OCI-LY7 (cell line): ENCODE data around the gene SLC16A10.

Experiments used
- CTCF ChIP-seq: fragments of 200-600 bp; sonication (generic); conservative IDR thresholded peaks from 2 replicates; pipeline ENCODE4 v1.5.1; 2014; ENCODE audit warnings: mild to moderate bottlenecking, antibody characterized with exemption, low read length, moderate library complexity, mixed read lengths
- EZH2phosphoT487 ChIP-seq: fragments of 200-600 bp; sonication (generic); IDR thresholded peaks from 2 replicates; pipeline ENCODE4 v1.6.1; 2018; ENCODE audit warnings: low read depth, borderline replicate concordance, mild to moderate bottlenecking, mixed run types, antibody characterized with exemption, low read length, moderate library complexity, mixed read lengths

GRCh38 chr6:111237852-111238251 is 150.5 kb downstream of the SLC16A10 start:
- no peak for TF ChIP-seq CTCF
- TF ChIP-seq EZH2phosphoT487, result no peak
